Prostate gland (tissue), 2 donors: Measurements from ENCODE around the gene MAP3K13. TPM values are rescaled to one million over a fixed set of nuclear protein-coding genes. Genes with fewer than 3 reads are reported as not detected.

Source experiments
- DNase-seq: peaks from one replicate; pipeline ENCODE4 v3.0.0-alpha.2; 2019; ENCODE audit warnings: low spot score
- H3K27ac ChIP-seq, 2 donors: fragments of 200-600 bp; sonication (generic); 2 replicates each; pipeline ENCODE4 v1.5.1; 2017 to 2019
- H3K27me3 ChIP-seq: fragments of 200-600 bp; sonication (generic); replicated peaks from 2 replicates; pipeline ENCODE4 v1.5.1; 2019; ENCODE audit not compliant: insufficient read depth
- H3K36me3 ChIP-seq, 2 donors: fragments of 200-600 bp; sonication (generic); 1 replicate in 1 of 2; 2 replicates in 1 of 2; pipeline versions ENCODE4 v1.5.1 to v1.8.1; 2017 to 2019
- H3K4me1 ChIP-seq: fragments of 200-600 bp; sonication (generic); replicated peaks from 2 replicates; pipeline ENCODE4 v1.5.1; 2019
- H3K4me3 ChIP-seq, 2 donors: fragments of 200-600 bp; sonication (generic); 2 replicates each; pipeline ENCODE4 v1.5.1; 2017 to 2019
- H3K9me3 ChIP-seq: fragments of 200-600 bp; sonication (generic); 2 replicates; pipeline ENCODE4 v1.5.1; 2017
- CTCF ChIP-seq, 4 experiments: fragments of 200-600 bp in 2 of 4; fragments of 450-650 bp in 2 of 4; sonication (generic) in 2 of 4; IDR thresholded peaks; 1 replicate in 3 of 4; 2 replicates in 1 of 4; pipeline ENCODE4 v1.5.1; 2016 to 2019; ENCODE audit warnings: antibody characterized with exemption in 4 of 4, mild to moderate bottlenecking in 2 of 4, moderate library complexity in 2 of 4
- POLR2A ChIP-seq: fragments of 450-650 bp; IDR thresholded peaks from one replicate; pipeline ENCODE4 v1.6.1; 2016; ENCODE audit warnings: antibody characterized with exemption, mild to moderate bottlenecking
- POLR2AphosphoS5 ChIP-seq: sonication (generic); formaldehyde crosslinking; IDR thresholded peaks from one replicate; pipeline ENCODE4 v1.6.1; 2017; ENCODE audit warnings: antibody characterized with exemption
- WGBS: methylation state at CpG from one replicate; pipeline ENCODE4 v1.1.5; 2018; 5-methylcytosine and 5-hydroxymethylcytosine counted together
- intact Hi-C: fragments of 100-400 bp; cut with DNase I; formaldehyde crosslinking; loops from one replicate; pipeline ENCODE4 v1.14.2; 2022
- total RNA-seq, 2 donors: library from RNA; depleted of rRNA; stranded (reverse); fragments of >200 nt; gene quantifications; one replicate each; pipeline ENCODE4 v1.1.0, GENCODE V29; 2016

MAP3K13 gene
- total RNA-seq, 2 donors from 2014 or later: 32.9 to 51.1 TPM

- Histone ChIP-seq H3K27me3 (no peaks in the 10 kb centered on the region), H3K4me3 (no peak overlapping the region), H3K4me1 (no peaks in the 10 kb centered on the region), H3K36me3 (no peaks in the 10 kb centered on the region), H3K27ac (no peak overlapping the region), H3K9me3 (no peaks in the 10 kb centered on the region)
- TF ChIP-seq POLR2AphosphoS5: no peak
- TF ChIP-seq CTCF (IDR thresholded peaks at IDR 0.05): no peak
- TF ChIP-seq POLR2A: no peak
- 76% methylated on average over 6 of the region's 6 CpGs for WGBS
- intact Hi-C loops: no loop called here
- DNase-seq: no peak
Measured at GRCh38 chr3:185327062-185327461, 35.9 kb upstream of the MAP3K13 start.

- H3K4me3 ChIP-seq: no peak overlapping the region
- TF ChIP-seq CTCF (IDR thresholded peaks at IDR 0.05) (no peak), POLR2AphosphoS5 (no peak), POLR2A (no peak)
- no peaks in the 10 kb centered on the region for H3K4me1 ChIP-seq
- intact Hi-C loops: no loop called here
- H3K36me3 ChIP-seq: no peaks in the 10 kb centered on the region
- no peak for DNase-seq
- no peaks in the 10 kb centered on the region for H3K9me3 ChIP-seq
- 77% methylated on average over 10 of the region's 10 CpGs for WGBS
- peak overlapping the region in 1 of 2 donors; percentile 21 for H3K27ac ChIP-seq
- no peaks in the 10 kb centered on the region for H3K27me3 ChIP-seq
Measured at GRCh38 chr3:185328324-185329004, 34.5 kb upstream of the MAP3K13 start.

GRCh38 chr3:185330238-185330637, 32.7 kb upstream of the MAP3K13 start:
- DNase-seq: no peak
- no peaks in the 10 kb centered on the region for H3K27me3 ChIP-seq
- H3K9me3 ChIP-seq: no peaks in the 10 kb centered on the region
- 78% methylated on average over 6 of the region's 6 CpGs for WGBS
- no peak overlapping the region for H3K27ac ChIP-seq
- TF ChIP-seq POLR2A: no peak
- TF ChIP-seq POLR2AphosphoS5: no peak
- TF ChIP-seq CTCF (IDR thresholded peaks at IDR 0.05): no peak
- no peaks in the 10 kb centered on the region for H3K36me3 ChIP-seq
- intact Hi-C loops: no loop called here
- no peaks in the 10 kb centered on the region for H3K4me1 ChIP-seq
- no peak overlapping the region for H3K4me3 ChIP-seq

GRCh38 chr3:185330644-185331043, 32.3 kb upstream of the MAP3K13 start:
- Histone ChIP-seq H3K27ac (no peak overlapping the region), H3K27me3 (no peaks in the 10 kb centered on the region), H3K4me3 (no peak overlapping the region), H3K9me3 (no peaks in the 10 kb centered on the region), H3K4me1 (no peaks in the 10 kb centered on the region), H3K36me3 (no peaks in the 10 kb centered on the region)
- no peak for DNase-seq
- intact Hi-C loops: no loop called here
- TF ChIP-seq POLR2A: no peak
- no peak for TF ChIP-seq POLR2AphosphoS5
- no peak for TF ChIP-seq CTCF (IDR thresholded peaks at IDR 0.05)
- 86% methylated on average over 3 of the region's 3 CpGs for WGBS

GRCh38 chr3:185332026-185332735, 30.8 kb upstream of the MAP3K13 start:
- no peak for TF ChIP-seq POLR2A
- peak; percentile 81 for TF ChIP-seq POLR2AphosphoS5
- intact Hi-C loops: no loop called here
- Histone ChIP-seq H3K27ac (peak overlapping the region in 1 of 2 donors; percentile 16), H3K4me3 (no peak overlapping the region), H3K36me3 (no peaks in the 10 kb centered on the region), H3K4me1 (no peaks in the 10 kb centered on the region), H3K9me3 (no peaks in the 10 kb centered on the region), H3K27me3 (no peaks in the 10 kb centered on the region)
- 24% methylated on average over 3 of the region's 3 CpGs for WGBS
- DNase-seq: no peak
